ENCODE measurements around the gene LARP6. TPM values are rescaled to one million over a fixed set of nuclear protein-coding genes. Genes with fewer than 3 reads are reported as not detected.

LARP6 gene
- total RNA-seq, 1 donor from 2014 or later, result 50.6 TPM

DNA sequence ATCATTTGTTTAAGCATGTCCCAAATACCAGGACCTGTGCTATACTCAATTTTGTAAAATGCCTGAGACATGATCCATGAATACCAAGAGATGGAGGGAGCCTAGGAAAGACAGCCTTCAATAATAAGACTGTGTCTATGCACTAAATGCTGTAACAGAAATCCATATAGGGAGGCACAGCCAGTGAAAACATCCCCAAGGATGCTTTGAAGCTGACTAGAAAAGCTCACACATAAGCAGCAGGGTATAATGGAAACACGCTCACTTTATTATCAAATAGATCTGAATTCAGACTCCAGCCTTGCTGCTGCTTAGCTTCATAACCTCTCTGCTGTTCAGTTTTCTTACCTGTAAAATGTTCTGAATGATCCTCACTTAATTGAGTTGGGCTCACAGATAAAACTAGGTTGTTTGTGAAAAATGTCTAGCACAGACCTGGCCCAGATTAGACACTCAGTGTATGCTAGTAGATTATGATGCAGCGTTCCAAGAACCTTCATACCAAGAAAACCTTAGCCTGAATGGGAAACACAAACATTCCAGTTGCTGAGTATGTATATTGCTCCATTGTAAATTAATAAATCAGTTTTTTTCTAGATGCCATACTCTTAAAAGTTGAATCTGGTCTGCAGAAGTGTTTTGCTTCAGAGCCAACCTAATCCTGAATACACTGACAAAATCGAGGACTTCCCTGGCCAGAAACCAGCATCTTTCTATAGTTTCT is 3.8 kb upstream of the LARP6 start:
- H3K36me3 ChIP-seq, result no peaks in the 10 kb centered on the region
- H3K4me3 ChIP-seq, result no peak overlapping the region
- peak overlapping the region; percentile 95 for H3K27ac ChIP-seq (replicated peaks)
- H3K4me1 ChIP-seq, result peaks cover 56% of the 10 kb centered on the region
- intact Hi-C loops (cut with micrococcal nuclease), result no loop called here
- no peak for DNase-seq
- TF ChIP-seq, protein P1, sequence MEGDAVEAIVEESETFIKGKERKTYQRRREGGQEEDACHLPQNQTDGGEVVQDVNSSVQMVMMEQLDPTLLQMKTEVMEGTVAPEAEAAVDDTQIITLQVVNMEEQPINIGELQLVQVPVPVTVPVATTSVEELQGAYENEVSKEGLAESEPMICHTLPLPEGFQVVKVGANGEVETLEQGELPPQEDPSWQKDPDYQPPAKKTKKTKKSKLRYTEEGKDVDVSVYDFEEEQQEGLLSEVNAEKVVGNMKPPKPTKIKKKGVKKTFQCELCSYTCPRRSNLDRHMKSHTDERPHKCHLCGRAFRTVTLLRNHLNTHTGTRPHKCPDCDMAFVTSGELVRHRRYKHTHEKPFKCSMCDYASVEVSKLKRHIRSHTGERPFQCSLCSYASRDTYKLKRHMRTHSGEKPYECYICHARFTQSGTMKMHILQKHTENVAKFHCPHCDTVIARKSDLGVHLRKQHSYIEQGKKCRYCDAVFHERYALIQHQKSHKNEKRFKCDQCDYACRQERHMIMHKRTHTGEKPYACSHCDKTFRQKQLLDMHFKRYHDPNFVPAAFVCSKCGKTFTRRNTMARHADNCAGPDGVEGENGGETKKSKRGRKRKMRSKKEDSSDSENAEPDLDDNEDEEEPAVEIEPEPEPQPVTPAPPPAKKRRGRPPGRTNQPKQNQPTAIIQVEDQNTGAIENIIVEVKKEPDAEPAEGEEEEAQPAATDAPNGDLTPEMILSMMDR (IDR thresholded peaks at IDR 0.05; ENCODE audit: borderline replicate concordance), result no peak
- no peaks in the 10 kb centered on the region for H3K27me3 ChIP-seq (ENCODE audit: low read depth)
- H3K9me3 ChIP-seq (replicated peaks), result no peaks in the 10 kb centered on the region

GRCh38 chr15:70856884-70857561 is 3.1 kb upstream of the LARP6 start:
- Histone ChIP-seq H3K9me3 (replicated peaks) (no peaks in the 10 kb centered on the region), H3K4me3 (peak overlapping the region; percentile 19), H3K36me3 (no peaks in the 10 kb centered on the region), H3K27me3 (ENCODE audit: low read depth) (no peaks in the 10 kb centered on the region), H3K4me1 (peaks cover 60% of the 10 kb centered on the region), H3K27ac (replicated peaks) (peak overlapping the region; percentile 95)
- DNase-seq, result peak; percentile 62
- TF ChIP-seq, protein P1 (IDR thresholded peaks at IDR 0.05; ENCODE audit: borderline replicate concordance), result no peak
- intact Hi-C loops (cut with micrococcal nuclease), result no loop called here

DNA sequence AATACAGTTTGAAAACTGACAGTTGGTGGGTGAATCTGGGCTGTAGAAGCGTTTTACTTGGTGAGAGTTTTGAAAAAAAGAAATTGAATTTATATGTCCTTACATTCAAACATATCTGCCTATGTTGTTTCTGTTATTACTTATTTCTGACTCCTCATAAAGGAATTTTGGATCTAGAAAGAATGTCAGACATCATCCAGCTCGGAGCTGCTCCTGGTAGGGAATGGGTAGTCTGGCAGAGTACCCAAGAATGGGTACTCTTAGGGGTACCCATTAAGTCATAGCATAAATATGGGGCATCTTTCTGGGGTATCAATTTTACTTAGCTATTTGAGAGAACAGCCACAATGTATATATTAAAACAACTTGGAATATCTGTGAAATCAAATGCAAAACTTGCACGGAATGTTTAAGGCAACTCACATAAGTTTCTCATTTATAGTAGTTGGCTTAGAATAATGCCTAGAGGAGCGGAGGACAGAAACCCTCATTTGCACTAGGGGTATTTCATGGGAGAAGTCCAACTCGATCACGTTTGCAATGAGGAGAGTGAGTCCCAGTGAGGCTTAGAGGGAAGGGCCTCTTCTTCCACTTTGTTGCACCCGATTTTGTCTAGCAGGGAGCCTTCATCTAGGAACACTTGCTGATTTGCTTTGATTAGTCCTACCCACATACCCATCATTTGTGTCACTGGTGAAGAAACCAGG is 2.4 kb upstream of the LARP6 start:
- H3K27me3 ChIP-seq (ENCODE audit: low read depth), result no peaks in the 10 kb centered on the region
- H3K36me3 ChIP-seq, result peaks cover 4% of the 10 kb centered on the region
- DNase-seq, result no peak
- intact Hi-C loops (cut with micrococcal nuclease), result no loop called here
- H3K4me1 ChIP-seq, result peaks cover 67% of the 10 kb centered on the region
- H3K27ac ChIP-seq (replicated peaks), result peak overlapping the region; percentile 95
- peak overlapping the region; percentile 19 for H3K4me3 ChIP-seq
- TF ChIP-seq, protein P1 (IDR thresholded peaks at IDR 0.05; ENCODE audit: borderline replicate concordance), result no peak
- no peaks in the 10 kb centered on the region for H3K9me3 ChIP-seq (replicated peaks)

GRCh38 chr15:70855764-70856163 is 1.8 kb upstream of the LARP6 start:
- Histone ChIP-seq H3K4me3 (no peak overlapping the region), H3K27me3 (ENCODE audit: low read depth) (no peaks in the 10 kb centered on the region), H3K9me3 (replicated peaks) (no peaks in the 10 kb centered on the region), H3K27ac (replicated peaks) (peak overlapping the region; percentile 95), H3K4me1 (peaks cover 71% of the 10 kb centered on the region), H3K36me3 (peaks cover 10% of the 10 kb centered on the region)
- TF ChIP-seq, protein P1 (IDR thresholded peaks at IDR 0.05; ENCODE audit: borderline replicate concordance), result no peak
- intact Hi-C loops (cut with micrococcal nuclease), result no loop called here
- no peak for DNase-seq

DNA sequence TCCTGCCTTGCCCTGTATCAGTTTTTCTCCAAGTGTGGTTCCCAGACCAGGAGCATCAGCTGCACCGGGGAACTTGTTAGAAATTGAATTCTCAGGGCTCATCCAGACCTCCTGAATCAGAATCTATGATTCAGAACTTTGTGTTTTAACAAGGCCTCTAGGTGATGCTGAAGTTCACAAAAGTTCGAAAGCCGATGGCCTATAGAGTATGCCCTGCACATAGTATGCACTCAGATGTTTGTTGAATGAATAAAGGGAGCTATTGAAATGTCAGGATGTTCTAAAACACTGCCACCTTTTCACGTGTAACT is 664 bp upstream of the LARP6 start:
- Histone ChIP-seq H3K27me3 (ENCODE audit: low read depth) (no peaks in the 10 kb centered on the region), H3K36me3 (peaks cover 13% of the 10 kb centered on the region), H3K27ac (replicated peaks) (peak overlapping the region; percentile 95)

More for the DNA sequence above, 664 bp upstream of the LARP6 start:
- intact Hi-C loops (cut with micrococcal nuclease), result no loop called here
- Histone ChIP-seq H3K4me1 (peaks cover 81% of the 10 kb centered on the region), H3K4me3 (peak overlapping the region; percentile 88), H3K9me3 (replicated peaks) (no peaks in the 10 kb centered on the region)
- TF ChIP-seq, protein P1 (IDR thresholded peaks at IDR 0.05; ENCODE audit: borderline replicate concordance), result no peak
- no peak for DNase-seq
